Stimulated activated CD8-positive, alpha-beta memory T cell treated with anti-CD3 and anti-CD28 coated beads, Interleukin-4, amount 100 ng/mL, for 4 hours (primary cell): ENCODE results near the gene PHLDB2.

Experiments
- DNase-seq, 2 donors: peaks; one replicate each; pipeline ENCODE4 v3.0.0-alpha.2; 2020; ENCODE audit warnings: low read depth in 2 of 2, low spot score in 1 of 2

PHLDB2 gene

DNA sequence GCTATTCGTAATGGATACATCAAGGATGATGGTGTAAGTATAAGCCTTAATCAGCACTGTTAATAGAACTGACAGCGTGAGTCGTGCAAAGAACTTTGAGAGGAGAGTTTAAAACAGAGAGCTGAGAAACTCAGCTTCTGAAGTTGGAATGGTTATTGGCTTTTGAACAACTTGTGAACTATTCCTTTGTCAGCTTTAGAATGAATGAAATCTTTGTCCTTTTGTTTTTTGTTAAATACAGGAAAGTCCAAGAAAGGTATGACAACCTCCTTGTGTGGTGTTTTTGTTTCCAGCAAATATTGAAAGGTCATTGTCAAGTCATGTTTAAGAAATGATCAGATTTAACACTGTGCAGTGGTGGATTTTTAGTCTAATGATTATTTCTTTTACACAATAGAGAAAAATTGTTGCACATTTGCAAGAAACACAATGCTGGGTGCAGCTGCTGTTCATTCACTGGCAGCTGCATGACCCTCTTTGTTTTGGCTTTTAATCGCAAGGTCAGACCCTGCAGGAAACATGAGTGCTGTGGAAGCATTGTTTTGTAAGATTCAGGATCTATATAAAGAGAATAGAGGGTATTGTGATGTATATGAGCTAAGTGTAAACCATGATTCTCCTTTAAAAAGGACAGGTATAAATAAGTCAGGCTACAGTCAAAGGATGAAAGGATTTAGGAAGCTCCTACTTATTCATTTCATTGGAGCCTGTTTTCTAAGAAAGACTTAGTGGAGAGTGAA lies 98.1 kb downstream of the PHLDB2 start:
- DNase-seq: no peak

DNA sequence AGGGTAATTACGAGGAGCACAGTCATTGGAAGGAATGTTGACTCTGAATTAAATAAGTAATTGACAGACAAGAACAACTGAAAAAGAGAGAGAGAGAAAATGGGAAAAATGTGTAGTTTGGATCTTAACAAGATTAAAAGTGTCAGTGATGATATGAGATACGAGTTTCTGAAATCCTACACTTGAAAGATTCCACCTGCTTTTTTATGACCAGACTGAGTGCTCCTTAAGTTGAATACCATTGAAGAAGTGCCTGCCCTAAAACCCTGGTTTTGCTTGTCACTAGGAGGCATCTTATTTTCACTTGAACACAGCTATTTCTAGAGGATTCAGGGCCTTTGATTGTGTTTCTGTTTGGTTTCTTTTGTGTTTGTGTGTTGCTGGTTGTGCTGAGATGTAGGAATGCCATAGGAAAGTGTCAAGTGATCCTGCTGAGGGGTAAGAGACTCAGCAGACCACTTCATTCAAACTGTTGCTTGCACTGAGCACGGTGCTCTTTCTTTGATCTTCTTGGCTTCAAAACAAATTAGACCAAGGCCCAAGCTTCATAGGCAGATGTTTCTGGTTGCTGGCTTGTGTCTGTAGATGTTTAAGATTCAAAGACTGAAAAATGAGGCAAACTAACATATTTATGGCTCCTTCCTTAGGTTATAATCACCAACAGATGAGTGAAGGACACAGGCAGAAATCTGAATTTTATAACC lies 102.5 kb downstream of the PHLDB2 start:
- DNase-seq: no peak

DNA sequence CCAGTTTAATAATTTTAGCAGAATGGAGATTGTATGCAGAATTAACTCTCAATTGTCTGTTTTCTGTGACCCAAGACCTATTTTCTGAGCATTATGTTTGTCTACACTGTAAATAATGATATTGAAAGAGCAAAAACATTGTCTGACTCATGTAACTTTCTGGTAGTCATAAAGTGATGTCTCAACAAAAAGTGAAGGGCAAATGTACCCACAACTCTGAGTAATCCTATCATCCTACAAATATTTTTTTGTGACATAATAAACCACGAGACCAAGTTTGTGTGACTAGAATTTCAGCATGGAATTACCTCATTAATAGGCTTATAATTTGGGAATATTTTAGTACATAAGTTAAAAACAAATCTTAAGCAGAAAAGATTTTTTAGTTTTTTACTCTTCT lies 104.4 kb downstream of the PHLDB2 start:
- no peak for DNase-seq

DNA sequence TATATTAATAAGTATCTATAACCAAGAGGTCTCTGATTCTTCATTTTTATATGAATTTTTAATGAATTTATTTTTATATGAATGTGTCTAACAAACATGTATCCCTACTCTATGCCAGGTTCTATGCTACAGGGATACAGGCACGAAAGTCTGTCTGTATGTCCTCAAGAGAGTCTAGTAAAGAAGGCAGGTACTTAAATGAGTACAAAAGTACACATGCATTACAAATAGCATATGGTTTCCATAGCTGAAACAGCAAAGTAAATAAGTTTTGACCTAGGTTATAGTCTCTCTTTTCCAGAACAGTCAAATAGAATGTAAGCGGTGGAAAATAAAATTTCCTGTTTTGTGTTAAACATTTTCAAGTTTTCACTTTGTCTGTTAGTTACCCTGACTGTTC lies 106.4 kb downstream of the PHLDB2 start:
- no peak for DNase-seq

DNA sequence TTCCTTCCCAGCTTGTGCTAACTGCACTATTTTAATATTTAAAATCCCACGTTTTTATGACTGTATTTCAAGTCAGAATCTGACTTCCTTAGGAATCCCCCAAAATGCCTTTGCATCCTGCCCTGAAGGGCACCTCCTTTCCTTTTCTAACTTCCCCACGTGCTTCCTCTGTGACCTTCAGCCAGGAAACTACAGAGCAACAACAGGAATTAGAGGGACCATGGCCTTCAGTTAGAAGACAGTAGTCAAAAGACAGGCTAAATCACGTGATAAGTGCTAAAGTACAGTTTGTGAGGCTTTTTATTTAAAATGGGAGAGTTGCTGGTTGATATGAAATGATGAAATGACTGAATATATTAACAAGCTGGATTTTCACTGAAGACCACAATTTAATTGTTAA lies 108.0 kb downstream of the PHLDB2 start:
- DNase-seq: no peak

- peak; percentile 62 to 70 for DNase-seq
Observed at GRCh38 chr3:111967651-111968274, 108.7 kb downstream of the PHLDB2 start.

GRCh38 chr3:111968319-111969054 lies 109.4 kb downstream of the PHLDB2 start:
- no peak for DNase-seq

DNA sequence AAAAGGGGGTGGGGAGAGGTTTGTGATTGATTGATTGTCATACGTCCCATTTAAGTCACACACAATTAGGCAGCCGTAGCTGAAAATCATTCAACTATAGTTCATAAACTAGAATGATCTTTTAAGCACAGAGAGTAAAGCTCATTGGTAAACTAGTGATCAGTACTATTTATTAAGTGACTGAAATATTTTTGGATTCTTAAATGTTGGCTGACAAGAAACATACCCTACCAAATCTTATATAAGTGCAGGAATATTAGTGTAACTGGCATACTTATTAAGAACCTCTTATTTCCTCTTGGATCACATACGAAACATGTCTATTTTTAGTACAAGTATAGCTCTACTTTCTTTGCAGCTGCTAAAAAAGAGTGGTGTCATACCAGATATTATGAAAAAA lies 111.3 kb downstream of the PHLDB2 start:
- no peak for DNase-seq

- DNase-seq: no peak
Observed at GRCh38 chr3:111971533-111972130, 112.6 kb downstream of the PHLDB2 start.

GRCh38 chr3:111972891-111973290 lies 113.8 kb downstream of the PHLDB2 start:
- DNase-seq: no peak

GRCh38 chr3:111975131-111975530 lies 116.1 kb downstream of the PHLDB2 start:
- no peak for DNase-seq

- DNase-seq: no peak
Observed at GRCh38 chr3:111976254-111976653, 117.2 kb downstream of the PHLDB2 start.

- peak; percentile 94 to 95 for DNase-seq
Observed at GRCh38 chr3:111978583-111979433, 119.7 kb downstream of the PHLDB2 start, which contains the start of gene ABHD10. ABHD10 (plus strand) TSS chr3:111979026; CDS start chr3:111979062, 36 bp downstream.

DNA sequence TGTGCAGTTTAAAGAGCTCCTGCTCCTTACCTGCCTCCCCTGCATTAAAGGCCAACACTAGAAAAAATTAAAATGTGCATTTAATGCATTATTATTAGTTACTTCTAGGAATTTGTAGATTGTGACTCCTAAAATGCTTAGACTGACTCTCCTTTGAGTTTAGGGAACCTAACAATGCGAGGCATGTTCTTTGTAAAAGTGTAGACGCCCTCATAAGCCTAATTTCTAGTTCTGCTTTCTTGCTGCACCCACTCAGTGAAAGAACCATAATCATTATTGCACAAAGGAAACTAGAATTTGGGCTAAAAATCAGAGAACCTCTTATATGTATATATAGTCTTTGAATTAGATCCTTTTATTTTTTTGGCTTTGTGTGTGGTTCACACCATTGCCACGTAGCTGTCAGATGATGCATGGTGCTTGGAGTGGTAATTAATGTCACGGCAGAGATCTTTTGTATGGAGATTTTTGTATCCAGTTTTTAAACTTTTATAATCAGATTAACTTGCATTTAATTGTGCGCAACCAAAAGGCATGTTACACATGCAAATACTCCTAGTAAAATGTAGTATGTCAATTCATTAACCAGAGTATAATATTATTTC lies 120.5 kb downstream of the PHLDB2 start:
- no peak for DNase-seq

GRCh38 chr3:111980716-111981456 lies 121.8 kb downstream of the PHLDB2 start:
- peak in 1 of 2 donors; percentile 42 for DNase-seq

GRCh38 chr3:111981457-111981763 lies 122.3 kb downstream of the PHLDB2 start:
- DNase-seq: no peak

GRCh38 chr3:111984636-111985298 lies 125.7 kb downstream of the PHLDB2 start:
- no peak for DNase-seq

- no peak for DNase-seq
Observed at GRCh38 chr3:111986800-111987199, 127.7 kb downstream of the PHLDB2 start.
